Loucy (cell line): ENCODE results near the gene SLC31A2.

Experiments used
- H2AFZ ChIP-seq: fragments of 200-600 bp; sonication (generic); 2 replicates; pipeline ENCODE4 v1.6.0; 2016; ENCODE audit warnings: antibody characterized with exemption, mild to moderate bottlenecking, low read length, moderate library complexity
- H3F3A ChIP-seq: fragments of 200-600 bp; 2 replicates; pipeline ENCODE4 v1.6.0; 2016; ENCODE audit warnings: antibody characterized with exemption, low read depth, mild to moderate bottlenecking
- H3K27me3 ChIP-seq: fragments of 200-600 bp; sonication (generic); 2 replicates; pipeline ENCODE4 v1.6.1; 2014; ENCODE audit warnings: low read length, mild to moderate bottlenecking; ENCODE audit not compliant: insufficient read depth, poor library complexity, severe bottlenecking
- H3K36me3 ChIP-seq: fragments of 200-600 bp; sonication (generic); 2 replicates; pipeline ENCODE4 v1.6.1; 2016; ENCODE audit warnings: low read length; ENCODE audit not compliant: insufficient read depth
- H3K4me1 ChIP-seq: fragments of 200-600 bp; sonication (generic); 2 replicates; pipeline ENCODE4 v1.5.1; 2014; ENCODE audit warnings: low read length, mild to moderate bottlenecking; ENCODE audit not compliant: insufficient read depth, poor library complexity, severe bottlenecking
- H3K4me2 ChIP-seq: fragments of 200-600 bp; sonication (generic); 2 replicates; pipeline ENCODE4 v1.6.0; 2014; ENCODE audit warnings: antibody characterized with exemption, low read length, low read depth, mild to moderate bottlenecking; ENCODE audit not compliant: poor library complexity, severe bottlenecking
- H3K4me3 ChIP-seq: fragments of 200-600 bp; sonication (generic); 2 replicates; pipeline ENCODE4 v1.5.1; 2014; ENCODE audit warnings: low read length, mild to moderate bottlenecking, mixed read lengths; ENCODE audit not compliant: poor library complexity, severe bottlenecking
- H3K79me2 ChIP-seq: fragments of 200-600 bp; sonication (generic); 2 replicates; pipeline ENCODE4 v1.6.1; 2014; ENCODE audit warnings: low read length; ENCODE audit not compliant: insufficient read depth
- H3K9ac ChIP-seq: fragments of 200-600 bp; sonication (generic); 2 replicates; pipeline ENCODE4 v1.6.0; 2014; ENCODE audit warnings: mild to moderate bottlenecking, low read depth, low read length, moderate library complexity; ENCODE audit not compliant: poor library complexity, severe bottlenecking
- H3K9me2 ChIP-seq: fragments of 200-600 bp; sonication (generic); replicated peaks from 2 replicates; pipeline ENCODE4 v1.6.1; 2016; ENCODE audit warnings: low read depth, low read length, mixed read lengths
- H3K9me3 ChIP-seq: fragments of 200-600 bp; sonication (generic); 2 replicates; pipeline ENCODE4 v1.6.1; 2014; ENCODE audit warnings: mild to moderate bottlenecking, antibody characterized with exemption, low read length, low read depth; ENCODE audit not compliant: insufficient read depth
- H4K20me1 ChIP-seq: fragments of 200-600 bp; sonication (generic); 2 replicates; pipeline ENCODE4 v1.6.0; 2014; ENCODE audit warnings: antibody characterized with exemption, low read length, mild to moderate bottlenecking; ENCODE audit not compliant: insufficient read depth, poor library complexity, severe bottlenecking
- EZH2phosphoT487 ChIP-seq: fragments of 200-600 bp; IDR thresholded peaks from 2 replicates; pipeline ENCODE4 v1.6.1; 2018; ENCODE audit warnings: antibody characterized with exemption, mild to moderate bottlenecking, moderate library complexity, borderline replicate concordance
- TF ChIP-seq, protein P1 (sequence below): fragments of 200-600 bp; sonication (generic); conservative IDR thresholded peaks from 2 replicates; pipeline ENCODE4 v1.5.1; 2014; ENCODE audit warnings: mild to moderate bottlenecking, antibody characterized with exemption, low read length

Gene SLC31A2

DNA sequence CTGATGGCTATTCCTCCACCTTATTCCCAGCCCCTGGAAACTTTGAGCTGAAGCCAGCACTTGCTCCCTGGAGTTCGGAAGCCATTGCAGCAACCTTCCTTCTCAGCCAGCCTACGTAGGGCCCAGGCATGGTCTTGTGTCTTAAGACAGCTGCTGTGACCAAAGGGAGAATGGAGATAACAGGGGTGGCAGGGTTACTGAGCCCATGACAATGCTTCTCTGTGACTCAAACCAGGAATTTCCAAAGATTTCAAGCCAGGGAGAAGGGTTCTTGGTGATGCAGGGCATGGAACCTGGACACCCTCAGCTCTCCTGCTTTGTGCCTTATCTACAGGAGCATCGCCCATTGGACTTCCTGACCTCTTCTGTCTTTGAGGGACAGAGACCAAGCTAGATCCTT lies 12.2 kb downstream of the SLC31A2 start:
- no peak overlapping the region for H3K9ac ChIP-seq
- H3K27me3 ChIP-seq: no peaks in the 10 kb centered on the region
- no peak overlapping the region for H2AFZ ChIP-seq
- H3K4me2 ChIP-seq: no peak overlapping the region
- no peak overlapping the region for H3K4me3 ChIP-seq
- H4K20me1 ChIP-seq: no peaks in the 10 kb centered on the region
- peaks cover 67% of the 10 kb centered on the region; the same call in 1 of the 2 replicates for H3K36me3 ChIP-seq
- no peaks in the 10 kb centered on the region for H3K9me3 ChIP-seq
- H3F3A ChIP-seq: no peaks in the 10 kb centered on the region
- H3K9me2 ChIP-seq: no peaks in the 10 kb centered on the region
- H3K4me1 ChIP-seq: no peaks in the 10 kb centered on the region
- TF ChIP-seq, protein P1, sequence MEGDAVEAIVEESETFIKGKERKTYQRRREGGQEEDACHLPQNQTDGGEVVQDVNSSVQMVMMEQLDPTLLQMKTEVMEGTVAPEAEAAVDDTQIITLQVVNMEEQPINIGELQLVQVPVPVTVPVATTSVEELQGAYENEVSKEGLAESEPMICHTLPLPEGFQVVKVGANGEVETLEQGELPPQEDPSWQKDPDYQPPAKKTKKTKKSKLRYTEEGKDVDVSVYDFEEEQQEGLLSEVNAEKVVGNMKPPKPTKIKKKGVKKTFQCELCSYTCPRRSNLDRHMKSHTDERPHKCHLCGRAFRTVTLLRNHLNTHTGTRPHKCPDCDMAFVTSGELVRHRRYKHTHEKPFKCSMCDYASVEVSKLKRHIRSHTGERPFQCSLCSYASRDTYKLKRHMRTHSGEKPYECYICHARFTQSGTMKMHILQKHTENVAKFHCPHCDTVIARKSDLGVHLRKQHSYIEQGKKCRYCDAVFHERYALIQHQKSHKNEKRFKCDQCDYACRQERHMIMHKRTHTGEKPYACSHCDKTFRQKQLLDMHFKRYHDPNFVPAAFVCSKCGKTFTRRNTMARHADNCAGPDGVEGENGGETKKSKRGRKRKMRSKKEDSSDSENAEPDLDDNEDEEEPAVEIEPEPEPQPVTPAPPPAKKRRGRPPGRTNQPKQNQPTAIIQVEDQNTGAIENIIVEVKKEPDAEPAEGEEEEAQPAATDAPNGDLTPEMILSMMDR: no peak
- TF ChIP-seq EZH2phosphoT487: no peak
- no peaks in the 10 kb centered on the region for H3K79me2 ChIP-seq

DNA sequence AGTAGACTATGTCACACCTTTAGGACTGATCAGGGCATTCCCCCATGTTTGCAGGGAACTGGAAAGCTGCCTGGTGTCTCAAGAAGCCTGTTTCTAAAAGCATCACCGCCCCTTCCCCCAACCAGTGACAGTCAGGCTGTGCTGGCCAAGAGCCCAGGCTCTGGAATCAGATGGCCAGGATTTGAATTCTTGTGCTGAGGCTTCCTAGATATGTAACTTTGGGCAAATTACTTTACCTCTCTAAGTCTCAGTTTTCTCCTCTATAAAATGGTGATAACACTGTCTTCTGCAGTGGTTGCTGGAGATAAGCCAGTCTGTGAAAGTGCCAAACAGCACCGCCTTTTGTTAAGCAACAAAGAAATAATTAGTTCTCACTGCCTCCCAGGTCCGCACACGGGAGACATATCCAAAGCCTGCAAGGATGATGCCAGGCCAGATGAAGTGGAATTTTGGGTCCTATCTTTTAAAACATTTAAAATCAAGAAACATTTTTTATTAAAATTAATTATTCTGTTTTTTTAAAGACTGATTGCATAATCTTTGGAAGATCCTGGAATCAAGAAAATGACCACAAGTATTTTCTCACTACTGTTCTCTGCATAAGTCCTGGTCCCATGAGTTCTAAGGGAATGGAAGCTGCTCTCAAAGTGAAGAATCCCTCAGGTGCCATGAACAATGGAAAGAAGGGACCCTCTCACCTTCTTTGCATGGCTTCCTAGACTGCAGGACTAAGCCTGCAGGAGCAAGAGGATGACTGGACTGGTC lies 13.9 kb downstream of the SLC31A2 start:
- no peak overlapping the region for H3K4me3 ChIP-seq
- H4K20me1 ChIP-seq: no peaks in the 10 kb centered on the region
- H3K79me2 ChIP-seq: no peaks in the 10 kb centered on the region
- H3K36me3 ChIP-seq: peaks cover 84% of the 10 kb centered on the region; the same call in 1 of the 2 replicates
- no peaks in the 10 kb centered on the region for H3F3A ChIP-seq
- H3K9me3 ChIP-seq: no peaks in the 10 kb centered on the region
- no peaks in the 10 kb centered on the region for H3K4me1 ChIP-seq
- H2AFZ ChIP-seq: no peak overlapping the region
- no peaks in the 10 kb centered on the region for H3K9me2 ChIP-seq
- TF ChIP-seq, protein P1: no peak
- no peak for TF ChIP-seq EZH2phosphoT487
- H3K4me2 ChIP-seq: no peak overlapping the region
- no peak overlapping the region for H3K9ac ChIP-seq
- H3K27me3 ChIP-seq: no peaks in the 10 kb centered on the region

DNA sequence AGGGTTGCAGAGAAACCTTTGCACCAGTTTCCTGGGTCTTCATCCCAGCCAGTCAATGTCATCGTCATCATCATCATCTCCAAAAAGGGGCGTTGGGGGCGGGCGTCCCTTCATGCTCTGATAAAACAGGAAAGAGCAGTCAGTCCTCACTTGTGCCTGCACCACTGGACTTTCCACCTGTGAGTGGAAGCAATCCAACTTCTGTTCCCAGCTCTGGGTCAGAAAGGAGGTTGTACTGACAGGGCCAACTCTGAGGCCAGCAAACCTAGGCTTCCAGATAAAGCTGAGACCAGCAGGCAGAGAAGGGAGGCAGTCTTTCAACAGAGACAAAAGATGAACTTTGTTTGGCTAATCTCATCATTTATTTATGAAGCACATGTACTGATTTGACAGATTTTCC lies 15.2 kb downstream of the SLC31A2 start:
- Histone ChIP-seq H3K9ac (no peak overlapping the region), H3K9me2 (no peaks in the 10 kb centered on the region), H3K9me3 (no peaks in the 10 kb centered on the region), H2AFZ (no peak overlapping the region), H3F3A (no peaks in the 10 kb centered on the region), H3K36me3 (peaks cover 97% of the 10 kb centered on the region; the same call in 1 of the 2 replicates), H3K79me2 (no peaks in the 10 kb centered on the region), H3K4me3 (no peak overlapping the region), H3K27me3 (no peaks in the 10 kb centered on the region), H3K4me2 (no peak overlapping the region), H3K4me1 (no peaks in the 10 kb centered on the region), H4K20me1 (no peaks in the 10 kb centered on the region)
- no peak for TF ChIP-seq EZH2phosphoT487
- TF ChIP-seq, protein P1: no peak
